Measurements from ENCODE around the gene LDLRAP1. TPM values are rescaled to one million over a fixed set of nuclear protein-coding genes. Genes with fewer than 3 reads are reported as not detected.

LDLRAP1 gene
- total and polyA plus RNA-seq, 2 donors (not counting 1 experiment from before 2014, with no cell fraction given), result 22.7 to 24.3 TPM

- CTCF ChIA-PET, result no interaction called here
- WGBS (ENCODE audit: insufficient coverage), result 72% methylated on average over 6 of the region's 9 CpGs
Observed at GRCh38 chr1:25566176-25566729, 22.8 kb downstream of the LDLRAP1 start.

More at GRCh38 chr1:25566176-25566729, 22.8 kb downstream of the LDLRAP1 start:
- Mint-ChIP-seq H3K9me3 (ENCODE audit: insufficient read depth) (no peaks in the 10 kb centered on the region), H3K27ac (no peak overlapping the region), H3K27me3 (no peaks in the 10 kb centered on the region), H3K4me1 (peaks cover 31% of the 10 kb centered on the region), H3K4me3 (no peak overlapping the region)
- Histone ChIP-seq H3K27ac (ENCODE audit: low read length in 2 of 2) (no peak overlapping the region), H3K36me3 (replicated peaks in 1 of 2; ENCODE audit: control extremely low read depth in 1 of 2, control insufficient read depth in 1 of 2, extremely low read depth in 1 of 2, insufficient read depth in 2 of 2, low read length in 1 of 2) (peaks cover 0 to 5% of the 10 kb centered on the region in 2 experiments), H3K4me2 (replicated peaks; ENCODE audit: low read depth, low read length, poor library complexity, severe bottlenecking) (no peak overlapping the region), H3K27me3 (replicated peaks in 1 of 4; ENCODE audit: control extremely low read depth in 1 of 4, control insufficient read depth in 3 of 4, insufficient read depth in 4 of 4, low read length in 3 of 4) (no peaks in the 10 kb centered on the region), H3K79me2 (ENCODE audit: control insufficient read depth, insufficient read depth, low read length) (no peaks in the 10 kb centered on the region), H4K20me1 (ENCODE audit: control insufficient read depth, insufficient read depth, low read length, poor library complexity, severe bottlenecking) (no peaks in the 10 kb centered on the region), H3K4me1 (ENCODE audit: control insufficient read depth in 2 of 2, insufficient read depth in 2 of 2, low read length in 2 of 2) (peaks cover 28 to 30% of the 10 kb centered on the region in 2 donors), H3K4me3 (ENCODE audit: control extremely low read depth in 1 of 5, extremely low read depth in 1 of 5, insufficient read depth in 1 of 5, low read depth in 2 of 5, low read length in 4 of 5) (no peak overlapping the region), H3K9ac (ENCODE audit: low read length) (no peak overlapping the region), H3K9me3 (ENCODE audit: control extremely low read depth in 1 of 3, control insufficient read depth in 2 of 3, insufficient read depth in 1 of 3, low read length in 2 of 3) (no peaks in the 10 kb centered on the region), H2AFZ (ENCODE audit: insufficient read depth, low read depth, low read length, poor library complexity, severe bottlenecking) (no peak overlapping the region)
- no peak for ATAC-seq (ENCODE audit: low read depth)
- POLR2A ChIA-PET, result no interaction called here
- intact Hi-C loops (cut with micrococcal nuclease), result no loop called here
- DNase-seq, result no peak
- TF ChIP-seq EZH2 (IDR thresholded peaks at IDR 0.05; ENCODE audit: borderline replicate concordance, insufficient read depth, low read depth, low read length, poor library complexity, severe bottlenecking) (no peak), CTCF (IDR thresholded peaks at IDR 0.05) (no peak)

Data from B cell (primary cell).